ENCODE data around the gene GNG7.
"Not testable (repeated sequence)": the region's sequence is repeated elsewhere in the genome, so short reads cannot be mapped to it uniquely, and the experiment has no call there.

The GNG7 gene

GRCh38 chr19:2529473-2529918, 173.0 kb downstream of the GNG7 start:
- DNase-seq: no peak

GRCh38 chr19:2528675-2529101, 173.8 kb downstream of the GNG7 start:
- DNase-seq: no peak

- no peak for DNase-seq
Measured at GRCh38 chr19:2527686-2528085, 174.8 kb downstream of the GNG7 start.

DNA sequence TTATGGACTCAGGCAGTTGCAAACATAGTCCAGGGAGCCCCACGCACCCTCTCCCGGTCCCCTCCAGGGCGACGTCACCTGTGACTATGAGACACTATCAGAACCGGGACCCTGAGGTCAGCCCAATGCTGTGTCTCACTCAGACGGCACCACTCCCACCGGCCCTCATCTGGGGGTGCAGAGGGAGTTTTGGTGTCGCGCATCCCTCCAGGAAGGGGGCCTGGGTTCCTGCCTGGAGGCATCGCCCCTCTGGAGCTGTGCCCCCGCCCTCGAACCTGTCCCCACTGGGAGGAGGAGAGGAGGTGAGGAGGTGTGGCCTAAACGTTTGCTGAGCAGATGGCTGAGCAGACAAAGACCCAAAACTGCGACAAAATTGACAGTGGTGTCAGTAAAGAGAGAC, 175.3 kb downstream of the GNG7 start:
- no peak for DNase-seq

DNA sequence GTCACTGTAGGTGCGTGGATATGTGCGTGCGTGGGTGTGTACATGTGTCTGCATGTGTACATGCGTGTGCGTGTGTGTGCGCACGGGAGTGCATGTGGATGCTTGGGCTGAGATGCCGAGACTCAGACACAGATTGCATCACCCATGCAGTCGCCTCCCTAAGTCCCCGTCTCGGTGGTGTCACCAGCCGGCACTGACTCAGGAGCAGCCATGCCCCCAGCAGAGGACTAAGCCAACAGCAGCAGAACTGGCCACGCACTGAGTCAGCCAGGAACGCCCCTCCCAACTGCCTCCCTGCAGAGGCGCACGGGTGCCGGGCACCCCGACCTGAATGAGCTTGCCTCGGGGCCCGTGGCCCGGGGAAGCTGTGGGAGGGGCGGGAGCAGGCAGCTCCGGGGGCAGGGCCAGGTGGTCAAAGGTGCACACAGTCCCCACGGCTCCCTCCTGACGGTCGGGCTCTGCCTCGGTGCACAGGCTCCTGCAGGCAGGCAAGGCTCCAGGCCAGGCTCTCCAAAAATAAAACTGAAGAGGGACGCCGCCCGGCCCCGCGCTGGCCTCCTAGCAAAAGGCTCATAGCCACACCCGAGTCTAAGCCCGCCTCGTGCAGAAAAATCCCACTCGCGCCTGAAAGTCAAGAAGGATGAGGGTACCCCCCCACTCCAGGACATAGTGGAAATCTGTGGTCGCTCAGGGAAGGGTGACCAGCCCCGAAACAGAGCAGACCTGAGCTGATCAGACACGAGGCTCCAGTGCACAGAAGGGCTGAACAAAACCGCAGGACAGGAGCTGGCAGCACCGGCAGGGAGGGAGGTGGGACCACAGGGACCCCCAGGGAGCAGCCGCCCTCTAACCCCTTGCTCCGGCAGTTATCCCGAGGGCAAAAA, 177.4 kb downstream of the GNG7 start:
- DNase-seq: no peak

DNA sequence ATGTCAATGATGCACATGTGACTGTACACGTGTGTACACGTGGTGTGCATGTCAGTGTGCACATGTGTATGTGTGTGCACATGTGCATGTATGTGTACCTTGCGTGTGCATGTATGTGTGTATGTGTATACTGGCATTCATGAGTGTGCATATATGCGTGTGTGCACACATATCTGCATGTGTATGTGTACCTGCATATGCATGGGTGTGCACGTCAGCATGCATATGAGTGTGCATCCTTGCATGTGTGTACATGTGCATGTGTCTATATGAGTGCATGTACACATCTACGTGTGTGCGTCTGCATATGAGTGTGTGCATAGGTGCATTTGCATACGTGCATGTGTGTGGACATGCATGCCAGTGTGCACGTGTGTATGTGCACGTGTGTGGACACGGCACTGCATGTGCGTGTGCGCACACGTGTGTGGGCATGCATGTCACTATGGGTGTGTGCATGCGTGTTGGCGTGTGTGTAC, 178.1 kb downstream of the GNG7 start:
- DNase-seq: no peak

- DNase-seq: no peak
Measured at GRCh38 chr19:2523630-2524311, 178.7 kb downstream of the GNG7 start.

- no peak for DNase-seq
Measured at GRCh38 chr19:2519482-2519881, 183.0 kb downstream of the GNG7 start.

DNA sequence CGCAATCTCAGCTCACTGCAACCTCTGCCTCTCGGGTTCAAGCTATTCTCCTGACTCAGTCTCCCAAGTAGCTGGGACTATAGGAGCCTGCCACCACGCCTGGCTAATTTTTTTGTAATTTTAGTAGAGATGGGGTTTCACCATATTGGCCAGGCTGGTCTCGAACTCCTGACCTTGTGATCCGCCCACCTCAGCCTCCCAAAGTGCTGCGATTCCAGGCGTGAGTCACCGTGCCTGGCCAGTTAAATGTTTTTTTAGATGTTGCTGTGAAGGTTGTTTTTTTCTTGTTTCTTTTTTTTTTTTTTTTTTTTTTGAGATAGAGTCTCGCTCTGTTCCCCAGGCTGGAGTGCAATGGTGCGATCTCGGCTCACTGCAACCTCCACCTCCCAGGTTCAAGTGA, 183.6 kb downstream of the GNG7 start:
- DNase-seq: not testable (repeated sequence)

GRCh38 chr19:2517881-2518601, 184.5 kb downstream of the GNG7 start:
- DNase-seq: no peak

GRCh38 chr19:2516727-2517126, 185.8 kb downstream of the GNG7 start:
- DNase-seq: no peak

- DNase-seq: no peak
Measured at GRCh38 chr19:2514981-2515518, 187.4 kb downstream of the GNG7 start.

GRCh38 chr19:2512523-2513431, 189.7 kb downstream of the GNG7 start:
- DNase-seq: no peak

DNA sequence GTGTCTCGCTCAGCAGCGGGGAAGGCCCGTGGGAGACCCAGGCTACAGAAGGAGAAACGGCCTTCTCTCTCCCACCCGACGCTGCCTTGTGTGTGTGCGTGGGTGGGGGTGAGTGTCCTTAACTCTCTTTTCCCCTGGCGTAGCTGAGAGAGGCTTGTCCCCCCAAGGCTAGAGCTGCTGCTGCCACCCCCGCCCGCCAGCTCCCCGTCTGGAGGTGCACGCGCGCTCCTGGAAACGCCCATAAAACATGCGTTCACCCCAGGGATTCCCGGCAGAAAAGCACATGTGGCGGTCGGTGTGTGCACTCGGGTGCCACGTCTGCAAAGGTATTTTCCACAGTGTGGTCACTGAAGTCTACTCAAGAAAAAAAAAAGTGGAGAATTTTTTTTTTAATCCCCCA, 190.5 kb downstream of the GNG7 start:
- no peak for DNase-seq

DNA sequence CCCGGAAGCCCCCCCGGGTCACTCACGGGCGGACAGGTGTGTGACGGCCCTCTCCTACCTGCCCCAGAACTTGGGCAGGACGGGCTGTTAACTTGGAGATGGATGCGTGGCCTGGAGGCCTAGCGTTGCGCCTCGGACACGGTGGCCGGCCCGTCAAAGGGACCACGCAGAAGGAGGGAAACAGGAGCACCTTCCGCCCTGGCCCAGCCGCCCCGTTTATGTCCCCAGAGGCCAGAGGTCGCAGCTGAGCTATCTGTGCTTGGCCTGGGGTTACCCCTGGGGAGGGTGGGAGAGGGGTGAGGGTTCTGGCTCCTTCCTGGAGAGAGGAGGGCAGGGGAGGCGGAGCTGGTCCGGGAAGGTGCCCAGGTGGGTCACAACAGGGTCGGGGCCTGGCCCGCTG, 190.9 kb downstream of the GNG7 start:
- DNase-seq: no peak

DNA sequence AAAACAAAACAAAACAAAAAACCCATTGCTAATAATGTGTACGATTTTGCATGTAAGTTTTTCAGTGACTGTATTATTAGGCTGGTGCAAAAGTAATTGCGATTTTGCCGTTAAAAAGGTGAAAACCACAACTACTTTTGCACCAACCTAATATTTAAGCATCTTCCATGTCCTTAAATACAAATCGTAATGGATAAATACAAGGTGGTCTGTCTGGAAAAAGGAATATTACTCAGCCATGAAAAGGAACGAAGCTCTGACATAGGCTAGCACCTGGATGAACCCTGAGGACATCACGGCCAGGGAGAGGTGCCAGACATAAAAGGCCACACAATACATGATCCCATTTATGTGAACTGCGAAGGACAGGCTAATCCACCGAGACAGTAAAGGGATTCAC, 193.4 kb downstream of the GNG7 start:
- no peak for DNase-seq

GRCh38 chr19:2507109-2507508, 195.4 kb downstream of the GNG7 start:
- peak; percentile 31 for DNase-seq

DNA sequence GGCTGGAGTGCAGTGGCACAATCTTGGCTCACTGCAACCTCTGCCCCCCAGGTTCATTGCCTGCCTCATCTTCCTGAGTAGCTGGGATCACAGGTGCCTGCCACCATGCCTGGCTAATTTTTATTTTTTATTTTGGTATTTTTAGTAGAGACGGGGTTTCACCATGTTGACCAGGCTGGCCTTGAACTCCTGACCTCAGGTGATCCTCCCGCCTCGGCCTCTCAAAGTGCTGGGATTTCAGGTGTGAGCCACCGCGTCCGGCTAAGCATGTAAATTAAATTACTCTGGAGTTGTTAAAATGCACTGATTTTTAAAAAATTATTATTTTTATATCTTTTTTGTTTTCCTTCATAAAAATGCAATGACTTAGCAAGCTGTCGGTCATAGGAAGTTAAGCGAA, 195.8 kb downstream of the GNG7 start:
- not testable (repeated sequence) for DNase-seq

DNA sequence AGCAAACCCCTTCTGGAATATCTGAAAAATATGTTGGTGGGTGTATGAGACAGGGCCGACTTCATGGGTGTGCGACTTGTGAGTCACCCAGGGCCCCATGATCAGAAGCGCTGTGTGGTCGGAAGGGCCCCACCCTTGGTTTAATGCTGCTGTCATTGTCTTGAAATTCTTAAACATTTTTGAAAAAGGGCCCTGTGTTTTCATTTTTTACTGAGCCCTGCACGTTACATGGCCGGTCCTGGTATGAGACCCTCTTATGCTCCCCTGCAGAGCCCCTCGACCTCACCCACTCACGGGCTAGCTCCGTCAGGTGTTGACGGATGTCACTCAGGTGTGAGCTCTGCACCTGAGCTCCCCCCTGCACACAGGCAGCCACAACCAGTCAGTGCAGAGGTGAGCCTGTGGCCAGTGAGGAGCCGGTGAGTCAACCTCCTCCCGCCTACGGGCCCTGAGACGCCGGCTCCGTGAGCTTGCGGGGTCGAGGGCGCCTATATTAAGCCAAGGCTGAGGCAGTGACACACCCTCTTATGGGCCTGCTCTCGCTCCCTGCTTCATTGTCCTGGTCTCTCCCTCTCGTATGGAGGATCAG, 198.9 kb downstream of the GNG7 start:
- no peak for DNase-seq

DNA sequence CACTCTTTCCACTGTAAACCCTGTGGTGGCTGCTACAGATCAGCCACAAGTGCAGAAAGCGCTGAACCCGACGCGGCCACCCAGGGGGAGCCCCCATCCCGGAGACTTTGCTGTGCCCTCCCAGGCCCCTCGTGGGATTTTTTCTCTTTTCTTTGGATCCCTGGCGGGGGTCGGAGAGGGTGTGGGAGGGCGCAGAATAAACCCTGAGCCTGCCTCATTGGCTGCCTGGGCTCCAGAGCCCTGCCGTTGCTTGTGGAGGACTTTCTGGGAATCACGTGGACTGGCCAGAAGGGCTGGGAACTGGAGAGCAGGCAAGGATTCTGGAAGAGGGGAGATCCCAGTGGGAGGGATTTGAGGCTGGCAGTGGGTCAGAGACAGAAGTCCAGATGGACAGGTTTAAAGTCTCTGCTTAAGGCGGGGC, 201.6 kb downstream of the GNG7 start:
- no peak for DNase-seq

DNA sequence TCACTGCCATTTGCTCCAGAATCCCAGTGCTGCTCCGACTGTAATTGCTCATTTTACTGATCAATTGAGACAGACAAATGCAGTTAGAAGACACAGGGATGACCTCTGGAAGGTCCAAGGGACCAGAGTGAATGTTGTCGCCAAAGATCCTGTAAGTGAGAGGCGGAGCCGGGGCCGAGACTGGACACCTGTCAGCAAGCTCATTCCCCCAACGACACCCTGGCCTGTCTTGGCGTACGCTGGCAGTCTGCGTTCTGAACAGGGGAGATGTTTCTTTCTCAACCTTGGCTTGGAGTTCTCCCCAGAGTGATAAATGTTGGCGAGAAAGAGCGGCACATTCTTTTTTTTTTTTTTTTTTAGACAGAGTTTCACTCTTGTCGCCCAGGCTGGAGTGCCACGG, 202.3 kb downstream of the GNG7 start:
- no peak for DNase-seq

- no peak for DNase-seq
Measured at GRCh38 chr19:2497186-2497585, 205.3 kb downstream of the GNG7 start.

Data from NCI-H2227 treated with DMSO at 0.1 percent for 48 hours (cell line).